CD8-positive, alpha-beta memory T cell (primary cell): ENCODE data around the gene ZNF382. TPM values are rescaled to one million over a fixed set of nuclear protein-coding genes. Genes with fewer than 3 reads are reported as not detected.

ENCODE experiments used
- CTCF ChIA-PET: fragments of 350-600 bp; sonication (Branson Sonifier 250); formaldehyde crosslinking; loops from one replicate; lab custom pipeline; 2021; ENCODE audit warnings: antibody characterized with exemption; lab: Charles Lee
- POLR2A ChIA-PET: fragments of 350-600 bp; sonication (Branson Sonifier 250); formaldehyde crosslinking; loops from one replicate; lab custom pipeline; 2021; ENCODE audit warnings: antibody characterized with exemption; lab: Charles Lee
- DNase-seq, 5 donors: peaks; one replicate each; pipeline versions ENCODE4 v3.0.0 to v3.0.0-alpha.2; 2020 to 2022; ENCODE audit warnings: mixed read lengths in 1 of 5
- H3K27ac ChIP-seq: one replicate; pipeline ENCODE4 v1.7.0; 2013; ENCODE audit warnings: low read depth, mild to moderate bottlenecking, low read length, moderate library complexity
- H3K27me3 ChIP-seq: 2 replicates; pipeline ENCODE4 v1.7.0; 2013; ENCODE audit warnings: low read length, mild to moderate bottlenecking; ENCODE audit not compliant: insufficient read depth, poor library complexity, severe bottlenecking
- H3K36me3 ChIP-seq: 2 replicates; pipeline ENCODE4 v1.7.0; 2013; ENCODE audit warnings: mild to moderate bottlenecking, low read length, moderate library complexity; ENCODE audit not compliant: insufficient read depth
- H3K4me1 ChIP-seq: 2 replicates; pipeline ENCODE4 v1.7.0; 2013; ENCODE audit warnings: mild to moderate bottlenecking, low read length, moderate library complexity; ENCODE audit not compliant: insufficient read depth
- H3K4me3 ChIP-seq: 2 replicates; pipeline ENCODE4 v1.7.0; 2013; ENCODE audit warnings: mild to moderate bottlenecking, low read length
- H3K9me3 ChIP-seq: 2 replicates; pipeline ENCODE4 v1.7.0; 2013; ENCODE audit warnings: mild to moderate bottlenecking, low read length
- H3K27ac Mint-ChIP-seq, 8 donors: one replicate each; pipeline ENCODE4 v1.8.0; 2020 to 2021; ENCODE audit warnings: mixed read lengths in 8 of 8, mild to moderate bottlenecking in 6 of 8, inconsistent platforms in 3 of 8, moderate library complexity in 3 of 8
- H3K27me3 Mint-ChIP-seq, 2 donors: one replicate each; pipeline ENCODE4 v1.8.0; 2020 to 2021; ENCODE audit warnings: mixed read lengths in 2 of 2, mild to moderate bottlenecking in 1 of 2, moderate library complexity in 1 of 2
- H3K36me3 Mint-ChIP-seq, 3 donors: one replicate each; pipeline ENCODE4 v1.8.0; 2020 to 2021; ENCODE audit warnings: mixed read lengths in 3 of 3, inconsistent platforms in 1 of 3, mild to moderate bottlenecking in 1 of 3
- H3K4me1 Mint-ChIP-seq, 3 donors: one replicate each; pipeline ENCODE4 v1.8.0; 2020 to 2021; ENCODE audit warnings: mixed read lengths in 3 of 3, inconsistent platforms in 1 of 3, mild to moderate bottlenecking in 1 of 3
- H3K4me3 Mint-ChIP-seq, 7 donors: one replicate each; pipeline ENCODE4 v1.8.0; 2020 to 2021; ENCODE audit warnings: mixed read lengths in 7 of 7, mild to moderate bottlenecking in 6 of 7, moderate library complexity in 4 of 7, inconsistent platforms in 2 of 7
- H3K9me3 Mint-ChIP-seq, 5 donors: one replicate each; pipeline ENCODE4 v1.8.0; 2020 to 2022; ENCODE audit warnings: mixed read lengths in 5 of 5, mild to moderate bottlenecking in 3 of 5, moderate library complexity in 2 of 5, inconsistent platforms in 1 of 5
- polyA plus RNA-seq: library from polyadenylated mRNA; unstranded; fragments of 300-500 nt; fragmentation: Illumina TruSeq; gene quantifications from one replicate; pipeline ENCODE4 v1.2.3, GENCODE V29; 2021
- total RNA-seq, 2 experiments: library from RNA; stranded (reverse); gene quantifications; one replicate each; pipeline ENCODE4 v1.2.3, GENCODE V29; 2021

ZNF382 gene
- total and polyA plus RNA-seq, 3 experiments from 2014 or later, result 7.7 to 10.3 (median 10.0) TPM

- no peaks in the 10 kb centered on the region for H3K27me3 Mint-ChIP-seq
- ChIA-PET CTCF (no interaction called here), POLR2A (no interaction called here)
- no peak for DNase-seq
- peaks cover 19 to 70% (median 66%) of the 10 kb centered on the region in 3 donors for H3K36me3 Mint-ChIP-seq
- H3K27ac Mint-ChIP-seq, result no peak overlapping the region
- Histone ChIP-seq H3K27ac (no peak overlapping the region), H3K36me3 (peaks cover 19% of the 10 kb centered on the region), H3K27me3 (no peaks in the 10 kb centered on the region), H3K9me3 (peaks cover 59% of the 10 kb centered on the region), H3K4me3 (no peak overlapping the region), H3K4me1 (no peaks in the 10 kb centered on the region)
- H3K4me3 Mint-ChIP-seq, result no peak overlapping the region
- peaks cover 41 to 95% (median 91%) of the 10 kb centered on the region in 5 donors for H3K9me3 Mint-ChIP-seq
- no peaks in the 10 kb centered on the region for H3K4me1 Mint-ChIP-seq
These were observed 33.9 kb downstream of the ZNF382 start for GRCh38 chr19:36638862-36639510.

DNA sequence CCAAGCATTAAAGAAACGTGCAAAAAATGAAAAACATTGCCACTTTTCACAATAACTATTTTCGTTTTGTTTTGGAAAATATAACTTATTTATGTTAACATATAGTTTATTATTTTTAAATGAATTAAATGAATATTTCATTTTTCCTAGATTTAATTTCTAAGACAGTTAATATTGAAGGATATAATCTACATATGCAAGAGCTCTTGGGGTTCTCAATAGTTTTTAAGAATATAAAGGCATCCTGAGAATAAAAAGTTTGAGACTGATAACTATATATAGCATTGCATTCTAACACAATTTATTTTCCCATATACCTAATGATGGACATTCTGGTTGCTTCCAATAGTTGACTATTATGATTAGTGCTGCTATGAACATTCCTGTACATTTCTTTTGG, 41.6 kb downstream of the ZNF382 start:
- DNase-seq, result no peak
- Mint-ChIP-seq H3K27ac (no peak overlapping the region), H3K27me3 (no peaks in the 10 kb centered on the region), H3K36me3 (peaks cover 30 to 70% (median 67%) of the 10 kb centered on the region in 3 donors), H3K9me3 (peaks cover 26 to 73% (median 66%) of the 10 kb centered on the region in 5 donors), H3K4me1 (no peaks in the 10 kb centered on the region), H3K4me3 (no peak overlapping the region)
- H3K36me3 ChIP-seq, result peaks cover 15% of the 10 kb centered on the region
- H3K4me1 ChIP-seq, result no peaks in the 10 kb centered on the region
- H3K9me3 ChIP-seq, result peaks cover 28% of the 10 kb centered on the region
- H3K27me3 ChIP-seq, result no peaks in the 10 kb centered on the region
- H3K27ac ChIP-seq, result no peak overlapping the region
- ChIA-PET POLR2A (no interaction called here), CTCF (no interaction called here)
- no peak overlapping the region for H3K4me3 ChIP-seq

DNA sequence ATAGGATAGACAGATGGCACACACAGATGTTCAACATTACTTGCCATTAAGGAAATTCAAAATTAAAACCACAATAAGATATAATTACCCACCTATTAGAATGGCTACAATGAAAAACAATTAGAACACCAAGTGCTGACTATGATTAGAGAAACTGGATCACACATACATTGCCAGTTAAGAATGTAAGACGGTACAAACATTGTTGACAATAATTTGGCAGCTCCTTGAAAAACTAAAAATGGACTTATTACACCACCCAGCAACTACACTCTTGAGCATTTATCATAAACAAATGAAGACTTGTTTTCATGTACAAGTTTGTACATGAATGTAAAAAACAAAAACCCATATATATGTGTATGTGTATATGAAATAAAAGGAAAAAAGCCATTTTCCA, 47.8 kb downstream of the ZNF382 start:
- no peak overlapping the region for H3K4me3 Mint-ChIP-seq
- CTCF ChIA-PET, result no interaction called here
- H3K27me3 ChIP-seq, result no peaks in the 10 kb centered on the region
- peaks cover 33 to 76% (median 63%) of the 10 kb centered on the region in 5 donors for H3K9me3 Mint-ChIP-seq
- peaks cover 54 to 78% (median 78%) of the 10 kb centered on the region in 3 donors for H3K36me3 Mint-ChIP-seq
- H3K4me3 ChIP-seq, result no peak overlapping the region
- H3K27me3 Mint-ChIP-seq, result no peaks in the 10 kb centered on the region
- no peak for DNase-seq
- peaks cover 12% of the 10 kb centered on the region for H3K9me3 ChIP-seq
- POLR2A ChIA-PET, result interaction anchor here (0.6 kb wide), 1 partner anchor 784 kb away, joined by 3 read pairs; no protein-coding TSS in a partner anchor
- H3K4me1 Mint-ChIP-seq, result no peaks in the 10 kb centered on the region
- no peak overlapping the region for H3K27ac ChIP-seq
- H3K4me1 ChIP-seq, result no peaks in the 10 kb centered on the region
- H3K36me3 ChIP-seq, result peaks cover 37% of the 10 kb centered on the region
- no peak overlapping the region for H3K27ac Mint-ChIP-seq

GRCh38 chr19:36665832-36666231, 60.7 kb downstream of the ZNF382 start:
- no peak overlapping the region for H3K27ac ChIP-seq

GRCh38 chr19:36668646-36669045, 63.5 kb downstream of the ZNF382 start:
- H3K4me3 ChIP-seq, result peak overlapping the region; percentile 5
- Mint-ChIP-seq H3K36me3 (peaks cover 22 to 75% (median 59%) of the 10 kb centered on the region in 3 donors), H3K4me3 (peak overlapping the region; percentile 48 to 100 (median 71)), H3K9me3 (peaks cover 9 to 72% (median 24%) of the 10 kb centered on the region in 5 donors), H3K27me3 (peaks cover 0 to 5% of the 10 kb centered on the region in 2 donors), H3K27ac (peak overlapping the region in 5 of 8 donors; percentile 4 to 62 (median 34)), H3K4me1 (peaks cover 42 to 65% (median 56%) of the 10 kb centered on the region in 3 donors)
- no peaks in the 10 kb centered on the region for H3K27me3 ChIP-seq
- no peak for DNase-seq
- no peak overlapping the region for H3K27ac ChIP-seq
- peaks cover 8% of the 10 kb centered on the region for H3K36me3 ChIP-seq
- peaks cover 12% of the 10 kb centered on the region for H3K4me1 ChIP-seq
- CTCF ChIA-PET, result no interaction called here
- POLR2A ChIA-PET, result no interaction called here
- H3K9me3 ChIP-seq, result peaks cover 11% of the 10 kb centered on the region

More at GRCh38 chr19:36665832-36666231, 60.7 kb downstream of the ZNF382 start:
- Histone ChIP-seq H3K9me3 (peaks cover 5% of the 10 kb centered on the region), H3K4me1 (peaks cover 12% of the 10 kb centered on the region), H3K36me3 (peaks cover 10% of the 10 kb centered on the region), H3K27me3 (no peaks in the 10 kb centered on the region), H3K4me3 (peak overlapping the region; percentile 97)
- POLR2A ChIA-PET, result interaction anchor here (1.1 to 1.2 kb wide), 2 partner anchors 177 to 801 kb away, joined by 3 read pairs; partner anchors contain the start of genes ZNF566 and ZNF569
- peaks cover 0 to 5% of the 10 kb centered on the region in 2 donors for H3K27me3 Mint-ChIP-seq
- no peak for DNase-seq
- peaks cover 28 to 69% (median 51%) of the 10 kb centered on the region in 3 donors for H3K36me3 Mint-ChIP-seq
- peaks cover 40 to 50% (median 49%) of the 10 kb centered on the region in 3 donors for H3K4me1 Mint-ChIP-seq
- peak overlapping the region; percentile 51 to 98 (median 80) for H3K27ac Mint-ChIP-seq
- peak overlapping the region; percentile 96 to 100 (median 100) for H3K4me3 Mint-ChIP-seq
- H3K9me3 Mint-ChIP-seq, result peaks cover 10 to 55% (median 26%) of the 10 kb centered on the region in 5 donors
- CTCF ChIA-PET, result no interaction called here

DNA sequence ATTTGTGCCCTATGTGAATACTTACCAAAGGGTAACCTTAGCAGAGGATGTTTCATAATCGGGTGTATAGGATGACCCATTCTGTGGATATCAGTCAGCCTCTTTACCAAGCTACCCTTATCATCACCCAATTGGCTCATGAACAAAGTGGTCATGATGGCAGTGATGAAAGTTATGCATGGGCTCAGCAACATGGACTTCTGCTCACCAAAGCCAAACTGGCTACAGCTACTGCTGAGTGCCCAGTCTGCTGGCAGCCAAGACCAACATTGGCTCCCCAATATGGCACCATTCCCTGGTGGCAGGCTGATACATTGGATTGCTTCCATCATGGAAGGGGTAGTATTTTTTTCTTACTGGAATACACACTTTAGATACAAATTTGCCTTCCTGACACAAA, 67.3 kb downstream of the ZNF382 start:
- Mint-ChIP-seq H3K9me3 (peaks cover 0 to 56% (median 17%) of the 10 kb centered on the region in 5 donors), H3K27me3 (no peaks in the 10 kb centered on the region), H3K4me3 (no peak overlapping the region), H3K27ac (no peak overlapping the region), H3K36me3 (peaks cover 7 to 65% (median 42%) of the 10 kb centered on the region in 3 donors), H3K4me1 (peaks cover 22 to 40% (median 32%) of the 10 kb centered on the region in 3 donors)
- ChIA-PET POLR2A (no interaction called here), CTCF (no interaction called here)
- no peaks in the 10 kb centered on the region for H3K27me3 ChIP-seq
- H3K4me3 ChIP-seq, result no peak overlapping the region
- H3K4me1 ChIP-seq, result peaks cover 5% of the 10 kb centered on the region
- no peak overlapping the region for H3K27ac ChIP-seq
- peaks cover 9% of the 10 kb centered on the region for H3K9me3 ChIP-seq
- H3K36me3 ChIP-seq, result no peaks in the 10 kb centered on the region
- no peak for DNase-seq

GRCh38 chr19:36674201-36674600, 69.1 kb downstream of the ZNF382 start:
- POLR2A ChIA-PET, result no interaction called here
- Histone ChIP-seq H3K9me3 (peaks cover 9% of the 10 kb centered on the region), H3K4me1 (no peaks in the 10 kb centered on the region), H3K36me3 (peaks cover 1% of the 10 kb centered on the region), H3K27ac (no peak overlapping the region), H3K4me3 (no peak overlapping the region), H3K27me3 (no peaks in the 10 kb centered on the region)
- no peak for DNase-seq
- H3K36me3 Mint-ChIP-seq, result peaks cover 14 to 70% (median 56%) of the 10 kb centered on the region in 3 donors
- CTCF ChIA-PET, result interaction anchor here (1.5 kb wide), 1 partner anchor 13 kb away, joined by 4 read pairs; no protein-coding TSS in a partner anchor
- no peak overlapping the region for H3K27ac Mint-ChIP-seq
- peaks cover 13 to 28% (median 20%) of the 10 kb centered on the region in 3 donors for H3K4me1 Mint-ChIP-seq
- H3K4me3 Mint-ChIP-seq, result no peak overlapping the region
- H3K27me3 Mint-ChIP-seq, result no peaks in the 10 kb centered on the region
- peaks cover 8 to 61% (median 28%) of the 10 kb centered on the region in 5 donors for H3K9me3 Mint-ChIP-seq

DNA sequence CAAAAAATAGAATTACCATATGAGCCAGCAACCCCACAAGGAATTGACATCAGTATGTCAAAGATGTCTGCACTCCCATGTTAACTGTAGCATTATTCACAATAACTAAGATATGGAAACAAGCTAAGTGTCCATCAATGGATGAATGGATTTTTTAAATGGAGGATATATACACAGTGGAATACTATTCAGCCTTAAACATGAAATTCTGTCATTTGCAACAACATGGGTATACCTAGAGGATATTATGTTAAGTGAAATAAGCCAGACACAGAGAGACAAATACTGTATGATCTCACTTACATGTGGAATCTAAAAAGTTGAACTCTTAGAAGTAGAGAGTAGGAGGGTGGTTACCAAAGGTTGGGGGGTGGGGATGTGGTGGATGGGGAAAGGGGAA, 74.3 kb downstream of the ZNF382 start:
- Histone ChIP-seq H3K27ac (no peak overlapping the region), H3K9me3 (no peaks in the 10 kb centered on the region), H3K4me1 (no peaks in the 10 kb centered on the region), H3K36me3 (peaks cover 6% of the 10 kb centered on the region), H3K4me3 (no peak overlapping the region), H3K27me3 (no peaks in the 10 kb centered on the region)
- no peak for DNase-seq
- H3K36me3 Mint-ChIP-seq, result peaks cover 24 to 52% (median 52%) of the 10 kb centered on the region in 3 donors
- H3K4me3 Mint-ChIP-seq, result no peak overlapping the region
- no peak overlapping the region for H3K27ac Mint-ChIP-seq
- H3K9me3 Mint-ChIP-seq, result peaks cover 8 to 27% (median 20%) of the 10 kb centered on the region in 5 donors
- ChIA-PET CTCF (no interaction called here), POLR2A (no interaction called here)
- H3K4me1 Mint-ChIP-seq, result peaks cover 2 to 8% (median 3%) of the 10 kb centered on the region in 3 donors
- no peaks in the 10 kb centered on the region for H3K27me3 Mint-ChIP-seq
